ENCODE results near the gene IL24.
A peak's percentile ranks its signal among the peaks of the same experiment; 100 is the strongest.

Gene IL24

GRCh38 chr1:206907304-206907991, 10.2 kb downstream of the IL24 start:
- ATAC-seq (no peak), DNase-seq (no peak)
- no peaks in the 10 kb centered on the region for H3K9me3 Mint-ChIP-seq
- H3K4me3 Mint-ChIP-seq: no peak overlapping the region
- H3K4me1 Mint-ChIP-seq: peaks cover 79% of the 10 kb centered on the region
- H3K27me3 Mint-ChIP-seq: no peaks in the 10 kb centered on the region
- peak overlapping the region in 1 of 2 donors; percentile 1 for H3K27ac Mint-ChIP-seq

GRCh38 chr1:206908038-206908437, 10.8 kb downstream of the IL24 start:
- peaks cover 80% of the 10 kb centered on the region for H3K4me1 Mint-ChIP-seq
- DNase-seq (no peak), ATAC-seq (no peak)
- no peaks in the 10 kb centered on the region for H3K9me3 Mint-ChIP-seq
- H3K27me3 Mint-ChIP-seq: no peaks in the 10 kb centered on the region
- H3K4me3 Mint-ChIP-seq: peak overlapping the region; percentile 0 to 19
- H3K27ac Mint-ChIP-seq: peak overlapping the region in 1 of 2 donors; percentile 1

- no peak for DNase-seq
- peak; percentile 63 for ATAC-seq
- no peaks in the 10 kb centered on the region for H3K27me3 Mint-ChIP-seq
- no peaks in the 10 kb centered on the region for H3K9me3 Mint-ChIP-seq
- no peak overlapping the region for H3K27ac Mint-ChIP-seq
- peak overlapping the region; percentile 62 to 65 for H3K4me3 Mint-ChIP-seq
- H3K4me1 Mint-ChIP-seq: peaks cover 91% of the 10 kb centered on the region
These were observed 12.1 kb downstream of the IL24 start for GRCh38 chr1:206909161-206909882.

GRCh38 chr1:206909883-206910318, 12.7 kb downstream of the IL24 start:
- Mint-ChIP-seq H3K27ac (no peak overlapping the region), H3K4me3 (peak overlapping the region; percentile 42 to 65), H3K9me3 (no peaks in the 10 kb centered on the region), H3K27me3 (no peaks in the 10 kb centered on the region), H3K4me1 (peaks cover 91% of the 10 kb centered on the region)
- ATAC-seq (peak; percentile 1), DNase-seq (no peak)

- ATAC-seq: no peak
- no peak overlapping the region for H3K4me3 Mint-ChIP-seq
- H3K4me1 Mint-ChIP-seq: peaks cover 91% of the 10 kb centered on the region
- no peak overlapping the region for H3K27ac Mint-ChIP-seq
- DNase-seq: no peak
- H3K27me3 Mint-ChIP-seq: no peaks in the 10 kb centered on the region
- no peaks in the 10 kb centered on the region for H3K9me3 Mint-ChIP-seq
These were observed 13.9 kb downstream of the IL24 start for GRCh38 chr1:206911064-206911663.

- no peak overlapping the region for H3K27ac Mint-ChIP-seq
- ATAC-seq (peak; percentile 45), DNase-seq (peak; percentile 65 to 67)
- H3K4me3 Mint-ChIP-seq: no peak overlapping the region
- H3K9me3 Mint-ChIP-seq: no peaks in the 10 kb centered on the region
- H3K4me1 Mint-ChIP-seq: peaks cover 92% of the 10 kb centered on the region
- H3K27me3 Mint-ChIP-seq: no peaks in the 10 kb centered on the region
These were observed 15.3 kb downstream of the IL24 start for GRCh38 chr1:206912445-206913095.

- ATAC-seq (no peak), DNase-seq (no peak)
- Mint-ChIP-seq H3K4me3 (peak overlapping the region in 1 of 2 donors; percentile 17), H3K9me3 (no peaks in the 10 kb centered on the region), H3K4me1 (peaks cover 93% of the 10 kb centered on the region), H3K27ac (no peak overlapping the region), H3K27me3 (no peaks in the 10 kb centered on the region)
These were observed 16.7 kb downstream of the IL24 start for GRCh38 chr1:206913766-206914537.

- Mint-ChIP-seq H3K27ac (peak overlapping the region in 1 of 2 donors; percentile 64), H3K4me3 (peak overlapping the region in 1 of 2 donors; percentile 69), H3K4me1 (peaks cover 89% of the 10 kb centered on the region), H3K9me3 (no peaks in the 10 kb centered on the region), H3K27me3 (no peaks in the 10 kb centered on the region)
- no peak for DNase-seq
- ATAC-seq: no peak
These were observed 17.9 kb downstream of the IL24 start for GRCh38 chr1:206915030-206915735.

- peaks cover 85% of the 10 kb centered on the region for H3K4me1 Mint-ChIP-seq
- no peaks in the 10 kb centered on the region for H3K27me3 Mint-ChIP-seq
- ATAC-seq (peak; percentile 39), DNase-seq (no peak)
- peak overlapping the region in 1 of 2 donors; percentile 69 for H3K4me3 Mint-ChIP-seq
- H3K9me3 Mint-ChIP-seq: no peaks in the 10 kb centered on the region
- H3K27ac Mint-ChIP-seq: peak overlapping the region; percentile 64 to 71
These were observed 18.9 kb downstream of the IL24 start for GRCh38 chr1:206916000-206916709.

- ATAC-seq: no peak
- Mint-ChIP-seq H3K27ac (peak overlapping the region; percentile 0 to 75), H3K9me3 (no peaks in the 10 kb centered on the region), H3K4me1 (peaks cover 72% of the 10 kb centered on the region), H3K27me3 (no peaks in the 10 kb centered on the region), H3K4me3 (peak overlapping the region in 1 of 2 donors; percentile 69)
- no peak for DNase-seq
These were observed 20.8 kb downstream of the IL24 start for GRCh38 chr1:206918076-206918475.

GRCh38 chr1:206921772-206922265, 24.6 kb downstream of the IL24 start, which contains the start of gene FCMR:
Gene FCMR, minus strand, starts transcription at chr1:206921941. Its CDS starts 87 bp downstream, at chr1:206921854.
- ATAC-seq (no peak), DNase-seq (peak in 1 of 2 donors; percentile 49)
- no peaks in the 10 kb centered on the region for H3K27me3 Mint-ChIP-seq
- no peaks in the 10 kb centered on the region for H3K9me3 Mint-ChIP-seq
- peaks cover 35% of the 10 kb centered on the region for H3K4me1 Mint-ChIP-seq
- H3K4me3 Mint-ChIP-seq: no peak within 1 kb of the TSS
- H3K27ac Mint-ChIP-seq: peak within 1 kb of the TSS; percentile 90 to 95

- Mint-ChIP-seq H3K4me1 (peaks cover 30% of the 10 kb centered on the region), H3K4me3 (no peak overlapping the region), H3K9me3 (no peaks in the 10 kb centered on the region), H3K27ac (peak overlapping the region in 1 of 2 donors; percentile 95), H3K27me3 (no peaks in the 10 kb centered on the region)
- no peak for ATAC-seq
- DNase-seq: no peak
These were observed 25.3 kb downstream of the IL24 start for GRCh38 chr1:206922524-206922923.

GRCh38 chr1:206923009-206923960, 26.0 kb downstream of the IL24 start:
- Mint-ChIP-seq H3K27ac (no peak overlapping the region), H3K27me3 (no peaks in the 10 kb centered on the region), H3K4me3 (no peak overlapping the region), H3K9me3 (no peaks in the 10 kb centered on the region), H3K4me1 (peaks cover 29% of the 10 kb centered on the region)
- ATAC-seq (peak; percentile 76), DNase-seq (peak; percentile 60 to 76)
